Measurements from ENCODE around the gene ARMC12.

The ARMC12 gene

GRCh38 chr6:35775031-35775430 is 38.2 kb downstream of the ARMC12 start:
- DNase-seq (ENCODE audit: low read depth in 2 of 2): no peak

- DNase-seq (ENCODE audit: low read depth in 2 of 2): no peak
Observed at GRCh38 chr6:35776364-35777215, 39.8 kb downstream of the ARMC12 start, which contains the start of gene CLPSL2. TSS of gene CLPSL2 (plus strand) at chr6:35776598. CDS start at chr6:35776619, 21 bp downstream.

- DNase-seq (ENCODE audit: low read depth in 2 of 2): no peak
Observed at GRCh38 chr6:35777356-35778102, 40.7 kb downstream of the ARMC12 start.

GRCh38 chr6:35778437-35778836 is 41.6 kb downstream of the ARMC12 start:
- DNase-seq (ENCODE audit: low read depth in 2 of 2): no peak

GRCh38 chr6:35780719-35781118 is 43.9 kb downstream of the ARMC12 start, which contains the start of gene CLPSL1:
TSS of gene CLPSL1 (plus strand) at chr6:35781019. CDS start at chr6:35781111, 92 bp downstream.
- DNase-seq (ENCODE audit: low read depth in 2 of 2): no peak

GRCh38 chr6:35781290-35781689 is 44.5 kb downstream of the ARMC12 start:
- DNase-seq (ENCODE audit: low read depth in 2 of 2): no peak

- DNase-seq (ENCODE audit: low read depth in 2 of 2): no peak
Observed at GRCh38 chr6:35782424-35782823, 45.6 kb downstream of the ARMC12 start.

GRCh38 chr6:35784200-35784599 is 47.4 kb downstream of the ARMC12 start:
- no peak for DNase-seq (ENCODE audit: low read depth in 2 of 2)

GRCh38 chr6:35786272-35786671 is 49.4 kb downstream of the ARMC12 start:
- DNase-seq (ENCODE audit: low read depth in 2 of 2): no peak

GRCh38 chr6:35786810-35787209 is 50.0 kb downstream of the ARMC12 start:
- no peak for DNase-seq (ENCODE audit: low read depth in 2 of 2)

GRCh38 chr6:35787266-35788218 is 50.7 kb downstream of the ARMC12 start:
- no peak for DNase-seq (ENCODE audit: low read depth in 2 of 2)

GRCh38 chr6:35788423-35788982 is 51.7 kb downstream of the ARMC12 start:
- no peak for DNase-seq (ENCODE audit: low read depth in 2 of 2)

GRCh38 chr6:35790683-35791082 is 53.9 kb downstream of the ARMC12 start:
- no peak for DNase-seq (ENCODE audit: low read depth in 2 of 2)

- DNase-seq (ENCODE audit: low read depth in 2 of 2): no peak
Observed at GRCh38 chr6:35794536-35795452, 58.0 kb downstream of the ARMC12 start.

GRCh38 chr6:35795453-35796071 is 58.7 kb downstream of the ARMC12 start:
- no peak for DNase-seq (ENCODE audit: low read depth in 2 of 2)

- DNase-seq (ENCODE audit: low read depth in 2 of 2): no peak
Observed at GRCh38 chr6:35796236-35796635, 59.4 kb downstream of the ARMC12 start.

GRCh38 chr6:35797837-35798526 is 61.1 kb downstream of the ARMC12 start:
- DNase-seq (ENCODE audit: low read depth in 2 of 2): no peak

All from stimulated activated CD4-positive, alpha-beta T cell treated with anti-CD3 and anti-CD28 coated beads, Interleukin-1b, Interleukin-23, amount 100 ng/mL, for 4 hours (primary cell).